Left renal pelvis (tissue), 4 donors: ENCODE data around the gene GRIP2. TPM values are rescaled to one million over a fixed set of nuclear protein-coding genes. Genes with fewer than 3 reads are reported as not detected.

ENCODE experiments used
- DNase-seq, 4 donors: peaks; one replicate each; pipeline ENCODE4 v3.0.0-alpha.2; 2013; ENCODE audit warnings: low read depth in 4 of 4, low spot score in 3 of 4
- polyA plus RNA-seq, 4 donors: library from polyadenylated mRNA; unstranded; fragments of 120-200 nt; gene quantifications; one replicate each; pipeline ENCODE4 v1.2.1, GENCODE V29; 2013; ENCODE audit not compliant: insufficient read length in 4 of 4

GRIP2 gene
- polyA plus RNA-seq: 1 to 10 TPM in 3 of 4 donors, under 1 TPM in 1; 0.68 to 1.5 (median 1.4) TPM

GRCh38 chr3:14539742-14540491, at the start of gene GRIP2:
Gene GRIP2 (minus strand): TSS chr3:14540342. CDS start chr3:14540308, 34 bp downstream.
- no peak for DNase-seq

- no peak for DNase-seq
Measured at GRCh38 chr3:14588425-14589112, 48.4 kb upstream of the GRIP2 start.

- no peak for DNase-seq
Measured at GRCh38 chr3:14587740-14588360, 47.7 kb upstream of the GRIP2 start.

GRCh38 chr3:14586611-14587010, 46.5 kb upstream of the GRIP2 start:
- no peak for DNase-seq

GRCh38 chr3:14583548-14584091, 43.5 kb upstream of the GRIP2 start:
- DNase-seq: no peak

- no peak for DNase-seq
Measured at GRCh38 chr3:14582045-14582410, 41.9 kb upstream of the GRIP2 start.

- DNase-seq: no peak
Measured at GRCh38 chr3:14581334-14582044, 41.3 kb upstream of the GRIP2 start.

- no peak for DNase-seq
Measured at GRCh38 chr3:14577897-14578296, 37.8 kb upstream of the GRIP2 start.

- DNase-seq: no peak
Measured at GRCh38 chr3:14576163-14576562, 36.0 kb upstream of the GRIP2 start.

GRCh38 chr3:14574183-14574582, 34.0 kb upstream of the GRIP2 start:
- no peak for DNase-seq

GRCh38 chr3:14573706-14574105, 33.6 kb upstream of the GRIP2 start:
- DNase-seq: no peak

- no peak for DNase-seq
Measured at GRCh38 chr3:14570864-14571263, 30.7 kb upstream of the GRIP2 start.

GRCh38 chr3:14570089-14570488, 29.9 kb upstream of the GRIP2 start:
- no peak for DNase-seq

- DNase-seq: no peak
Measured at GRCh38 chr3:14569474-14570000, 29.4 kb upstream of the GRIP2 start.

GRCh38 chr3:14568269-14568668, 28.1 kb upstream of the GRIP2 start:
- DNase-seq: no peak

- DNase-seq: no peak
Measured at GRCh38 chr3:14566812-14567211, 26.7 kb upstream of the GRIP2 start.

GRCh38 chr3:14565868-14566588, 25.9 kb upstream of the GRIP2 start:
- no peak for DNase-seq

GRCh38 chr3:14564741-14565140, 24.6 kb upstream of the GRIP2 start:
- DNase-seq: no peak

GRCh38 chr3:14563946-14564539, 23.9 kb upstream of the GRIP2 start:
- DNase-seq: no peak
